OCI-LY1 (cell line): ENCODE results near the gene RARA.

Experiments used
- H2AFZ ChIP-seq: fragments of 200-600 bp; sonication (generic), shearing (Covaris generic); 2 replicates; pipeline ENCODE4 v1.6.0; 2014; ENCODE audit warnings: antibody characterized with exemption, mild to moderate bottlenecking, low read length
- H3F3A ChIP-seq: fragments of 200-600 bp; sonication (generic), shearing (Covaris generic); 2 replicates; pipeline ENCODE4 v1.6.0; 2014; ENCODE audit warnings: mild to moderate bottlenecking, antibody characterized with exemption, low read length, moderate library complexity; ENCODE audit not compliant: insufficient read depth
- H3K27ac ChIP-seq: fragments of 200-600 bp; sonication (generic); 2 replicates; pipeline ENCODE4 v1.5.1; 2014; ENCODE audit warnings: low read length, mixed run types, mild to moderate bottlenecking, low read depth; ENCODE audit not compliant: poor library complexity, severe bottlenecking
- H3K27me3 ChIP-seq: fragments of 200-600 bp; sonication (generic); 2 replicates; pipeline ENCODE4 v1.6.0; 2014; ENCODE audit warnings: antibody characterized with exemption, mild to moderate bottlenecking, low read length, moderate library complexity; ENCODE audit not compliant: insufficient read depth
- H3K36me3 ChIP-seq: fragments of 200-600 bp; sonication (generic); 2 replicates; pipeline ENCODE4 v1.6.1; 2014; ENCODE audit warnings: mild to moderate bottlenecking, antibody characterized with exemption, low read length, moderate library complexity, mixed read lengths; ENCODE audit not compliant: insufficient read depth
- H3K4me1 ChIP-seq: fragments of 200-600 bp; sonication (generic); 2 replicates; pipeline ENCODE4 v1.5.1; 2014; ENCODE audit warnings: mild to moderate bottlenecking, low read length, moderate library complexity; ENCODE audit not compliant: insufficient read depth, severe bottlenecking
- H3K4me2 ChIP-seq: fragments of 200-600 bp; sonication (generic), shearing (Covaris generic); 2 replicates; pipeline ENCODE4 v1.6.1; 2014; ENCODE audit warnings: low read length
- H3K4me3 ChIP-seq: fragments of 200-600 bp; sonication (generic); 2 replicates; pipeline ENCODE4 v1.5.1; 2014; ENCODE audit warnings: low read length, low read depth, mild to moderate bottlenecking, mixed read lengths; ENCODE audit not compliant: poor library complexity, severe bottlenecking
- H3K79me2 ChIP-seq: fragments of 200-600 bp; shearing (Covaris generic); 2 replicates; pipeline ENCODE4 v1.6.1; 2016; ENCODE audit warnings: mixed run types, low read length, mixed read lengths; ENCODE audit not compliant: insufficient read depth
- H3K9ac ChIP-seq: fragments of 200-600 bp; sonication (generic), shearing (Covaris generic); 2 replicates; pipeline ENCODE4 v1.6.1; 2014; ENCODE audit warnings: mild to moderate bottlenecking, low read length, mixed read lengths
- H3K9me2 ChIP-seq: fragments of 200-600 bp; sonication (generic), shearing (Covaris generic); 2 replicates; pipeline ENCODE4 v1.6.1; 2014; ENCODE audit warnings: low read depth, mild to moderate bottlenecking, low read length, mixed read lengths
- H3K9me3 ChIP-seq: fragments of 200-600 bp; shearing (Covaris generic); 2 replicates; pipeline ENCODE4 v1.6.1; 2014; ENCODE audit warnings: low read length, mixed read lengths
- H4K20me1 ChIP-seq: fragments of 200-600 bp; sonication (generic), shearing (Covaris generic); 2 replicates; pipeline ENCODE4 v1.6.0; 2016; ENCODE audit warnings: mild to moderate bottlenecking, low read length; ENCODE audit not compliant: insufficient read depth
- EZH2 ChIP-seq: fragments of 200-600 bp; sonication (generic), shearing (Covaris generic); IDR thresholded peaks from 2 replicates; pipeline ENCODE4 v1.8.0; 2017; ENCODE audit warnings: borderline replicate concordance, mixed run types, mild to moderate bottlenecking, antibody characterized with exemption, low read length, moderate library complexity, mixed read lengths
- TF ChIP-seq, protein P1 (sequence below): fragments of 200-600 bp; sonication (generic), shearing (Covaris generic); IDR thresholded peaks from 2 replicates; pipeline ENCODE4 v1.5.1; 2017; ENCODE audit warnings: mild to moderate bottlenecking, antibody characterized with exemption, low read length, moderate library complexity, mixed read lengths

Gene RARA

DNA sequence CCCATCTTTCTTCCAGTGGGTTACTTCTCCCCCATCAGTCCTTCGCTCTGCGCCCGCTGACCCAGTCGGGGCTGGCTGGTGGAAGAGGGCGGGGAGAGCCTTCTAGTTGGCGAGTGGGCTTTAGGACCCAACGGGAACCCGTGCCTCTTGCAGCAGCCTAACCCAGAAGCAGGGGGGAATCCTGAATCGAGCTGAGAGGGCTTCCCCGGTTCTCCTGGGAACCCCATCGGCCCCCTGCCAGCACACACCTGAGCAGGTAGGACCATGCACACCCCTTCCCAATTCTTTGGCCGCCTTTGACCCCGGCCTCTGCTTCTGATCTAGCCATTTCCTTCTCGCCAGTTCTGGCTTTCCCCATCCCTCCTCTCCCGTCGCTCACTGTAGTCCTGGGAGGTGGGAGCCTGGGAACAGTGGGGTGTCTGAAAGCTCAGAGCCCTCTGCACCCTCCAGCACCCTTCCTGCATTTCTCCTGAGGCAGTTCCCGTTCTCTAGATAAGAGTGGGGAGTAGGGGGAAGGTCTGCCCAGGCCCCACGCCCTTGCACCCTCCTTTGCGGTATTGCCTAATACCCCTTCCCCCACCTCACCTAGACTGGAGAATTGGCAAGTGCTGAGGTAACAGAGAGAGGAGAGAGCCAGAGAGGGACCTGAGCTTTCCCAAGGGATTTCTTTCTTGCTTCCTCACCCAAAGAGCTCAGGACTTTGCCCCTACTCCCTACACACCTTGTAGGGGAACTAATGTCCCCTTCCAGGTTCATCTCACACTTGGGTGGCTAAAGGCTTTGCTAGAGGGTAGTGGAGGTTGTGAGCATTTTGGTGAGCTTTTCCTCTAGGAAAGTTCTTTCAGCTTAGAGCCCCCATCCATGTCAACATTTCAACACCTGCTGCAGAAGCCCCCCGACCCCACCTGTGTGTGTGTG lies at the start of gene RARA:
Gene RARA, plus strand, starts transcription at position 150 of the 918 bp plus-strand sequence. CDS start 22,039 bp downstream, outside the sequence.
- Histone ChIP-seq H3K9ac (no peak within 1 kb of the TSS), H3K4me3 (no peak within 1 kb of the TSS), H3K27ac (no peak within 1 kb of the TSS), H3K9me2 (no peaks in the 10 kb centered on the region), H4K20me1 (no peaks in the 10 kb centered on the region), H3K79me2 (no peaks in the 10 kb centered on the region), H2AFZ (no peak within 1 kb of the TSS), H3K4me1 (peaks cover 20% of the 10 kb centered on the region), H3K27me3 (no peaks in the 10 kb centered on the region), H3K36me3 (peaks cover 15% of the 10 kb centered on the region), H3K9me3 (no peaks in the 10 kb centered on the region), H3K4me2 (peak within 1 kb of the TSS; percentile 27), H3F3A (no peaks in the 10 kb centered on the region)
- no peak for TF ChIP-seq EZH2
- TF ChIP-seq, protein P1, sequence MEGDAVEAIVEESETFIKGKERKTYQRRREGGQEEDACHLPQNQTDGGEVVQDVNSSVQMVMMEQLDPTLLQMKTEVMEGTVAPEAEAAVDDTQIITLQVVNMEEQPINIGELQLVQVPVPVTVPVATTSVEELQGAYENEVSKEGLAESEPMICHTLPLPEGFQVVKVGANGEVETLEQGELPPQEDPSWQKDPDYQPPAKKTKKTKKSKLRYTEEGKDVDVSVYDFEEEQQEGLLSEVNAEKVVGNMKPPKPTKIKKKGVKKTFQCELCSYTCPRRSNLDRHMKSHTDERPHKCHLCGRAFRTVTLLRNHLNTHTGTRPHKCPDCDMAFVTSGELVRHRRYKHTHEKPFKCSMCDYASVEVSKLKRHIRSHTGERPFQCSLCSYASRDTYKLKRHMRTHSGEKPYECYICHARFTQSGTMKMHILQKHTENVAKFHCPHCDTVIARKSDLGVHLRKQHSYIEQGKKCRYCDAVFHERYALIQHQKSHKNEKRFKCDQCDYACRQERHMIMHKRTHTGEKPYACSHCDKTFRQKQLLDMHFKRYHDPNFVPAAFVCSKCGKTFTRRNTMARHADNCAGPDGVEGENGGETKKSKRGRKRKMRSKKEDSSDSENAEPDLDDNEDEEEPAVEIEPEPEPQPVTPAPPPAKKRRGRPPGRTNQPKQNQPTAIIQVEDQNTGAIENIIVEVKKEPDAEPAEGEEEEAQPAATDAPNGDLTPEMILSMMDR = no peak

DNA sequence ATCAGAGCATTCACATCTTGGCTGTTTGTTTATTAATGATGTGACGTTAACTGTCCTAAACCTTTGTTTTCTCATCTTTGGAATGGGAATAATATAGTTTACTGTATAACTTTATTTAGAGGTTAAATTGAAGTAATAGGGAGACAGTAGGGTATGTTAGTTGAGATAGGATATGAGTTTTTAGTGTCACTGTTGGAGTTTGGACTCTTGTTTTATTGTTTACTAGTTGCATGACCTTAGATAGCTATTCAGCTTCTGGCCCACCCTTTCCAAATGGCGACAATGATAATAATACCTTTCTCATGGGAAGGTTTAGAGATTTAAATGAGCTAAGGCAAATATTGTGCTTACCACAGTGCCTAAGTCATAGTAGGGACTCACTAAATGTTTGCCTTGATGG lies 49.5 kb upstream of the RARA start:
- TF ChIP-seq EZH2 = no peak
- TF ChIP-seq, protein P1 = no peak
- no peak overlapping the region for H3K4me2 ChIP-seq
- no peaks in the 10 kb centered on the region for H4K20me1 ChIP-seq
- no peaks in the 10 kb centered on the region for H3K4me1 ChIP-seq
- H3K36me3 ChIP-seq = peaks cover 40% of the 10 kb centered on the region
- no peak overlapping the region for H2AFZ ChIP-seq
- no peak overlapping the region for H3K9ac ChIP-seq
- no peak overlapping the region for H3K4me3 ChIP-seq
- H3K79me2 ChIP-seq = no peaks in the 10 kb centered on the region
- H3K27me3 ChIP-seq = no peaks in the 10 kb centered on the region
- H3K9me3 ChIP-seq = no peaks in the 10 kb centered on the region
- H3K27ac ChIP-seq = no peak overlapping the region
- no peaks in the 10 kb centered on the region for H3K9me2 ChIP-seq
- no peaks in the 10 kb centered on the region for H3F3A ChIP-seq

DNA sequence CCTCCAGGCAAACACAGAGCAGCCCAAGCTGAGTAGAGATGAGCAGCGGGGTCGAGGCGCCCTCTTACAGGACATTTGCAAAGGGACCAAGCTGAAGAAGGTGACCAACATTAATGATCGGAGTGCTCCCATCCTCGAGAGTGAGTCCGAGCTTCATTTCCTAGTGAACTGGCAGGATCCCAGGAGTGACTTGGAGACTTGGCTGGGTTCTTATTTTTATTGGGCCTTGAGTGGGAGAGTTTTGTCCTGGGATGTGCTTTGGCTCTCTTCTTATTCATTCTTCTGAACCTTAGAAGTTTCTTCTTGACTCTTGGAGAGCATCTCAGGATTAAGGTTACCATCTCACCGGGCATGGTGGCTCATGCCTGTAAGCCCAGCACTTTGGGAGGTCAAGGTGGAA lies 48.5 kb upstream of the RARA start:
- no peaks in the 10 kb centered on the region for H3K79me2 ChIP-seq
- H3K27me3 ChIP-seq = no peaks in the 10 kb centered on the region
- H3K4me3 ChIP-seq = no peak overlapping the region
- no peak overlapping the region for H3K27ac ChIP-seq
- no peaks in the 10 kb centered on the region for H3K9me3 ChIP-seq
- no peak overlapping the region for H3K9ac ChIP-seq
- no peaks in the 10 kb centered on the region for H4K20me1 ChIP-seq
- H3K9me2 ChIP-seq = no peaks in the 10 kb centered on the region
- TF ChIP-seq EZH2 = no peak
- TF ChIP-seq, protein P1 = no peak
- no peaks in the 10 kb centered on the region for H3K4me1 ChIP-seq
- peaks cover 46% of the 10 kb centered on the region for H3K36me3 ChIP-seq
- no peak overlapping the region for H3K4me2 ChIP-seq
- no peaks in the 10 kb centered on the region for H3F3A ChIP-seq
- no peak overlapping the region for H2AFZ ChIP-seq
